DMS153 (cell line): ENCODE measurements around the gene PLSCR4.
"Not testable (repeated sequence)": the region's sequence is repeated elsewhere in the genome, so short reads cannot be mapped to it uniquely, and the experiment has no call there.

Experiments
- DNase-seq: peaks from one replicate; lab custom pipeline; 2025; lab: John Stamatoyannopoulos, UW

PLSCR4 gene

DNA sequence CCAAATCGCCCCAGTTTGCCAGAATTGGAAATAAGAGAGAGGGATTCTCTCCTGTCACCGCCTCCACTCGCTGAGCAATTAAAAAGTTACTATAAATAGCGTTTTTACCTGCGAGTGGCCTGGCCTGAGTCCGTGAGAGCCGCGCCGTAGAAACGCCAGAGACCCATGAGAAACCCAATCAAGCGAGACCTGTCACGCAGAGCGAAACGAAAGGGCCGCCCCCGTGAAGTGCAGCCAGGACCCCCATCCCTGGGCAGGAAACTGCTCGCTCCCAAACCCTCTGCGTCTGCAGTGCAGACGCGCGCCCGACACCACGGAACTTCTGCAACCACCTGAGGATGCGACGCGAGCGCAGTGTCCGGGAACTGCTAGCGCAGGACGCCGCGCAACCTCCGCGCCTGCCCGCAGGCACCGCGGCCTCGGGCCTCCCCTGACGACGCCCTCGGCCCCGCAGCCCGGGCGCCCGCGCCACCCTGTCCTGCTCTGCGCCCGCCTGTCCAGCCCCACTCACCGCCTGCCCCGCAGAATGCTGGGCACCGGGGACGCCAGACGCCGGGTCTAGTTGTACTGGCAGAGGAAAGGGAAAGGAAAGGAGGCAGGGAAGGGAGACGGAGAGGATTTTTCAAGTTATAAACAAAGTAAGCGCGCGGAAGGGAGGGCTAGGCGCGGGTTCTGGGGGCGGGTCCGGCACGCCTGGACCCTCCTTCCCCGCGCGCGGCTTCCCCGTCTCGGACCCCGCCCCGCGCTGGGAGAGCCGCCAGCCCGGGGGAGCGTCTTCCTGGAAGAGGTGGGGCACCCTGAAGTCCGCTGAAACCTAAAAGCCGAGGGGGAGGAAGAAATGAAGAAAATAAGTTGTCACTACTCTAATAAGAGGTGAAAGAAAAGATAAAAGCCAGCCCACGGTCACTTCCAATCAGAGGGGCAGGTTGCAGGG is at the start of gene PLSCR4:
TSS of gene PLSCR4 (minus strand) at position 657 of the 934 bp plus-strand sequence. CDS start 29,034 bp downstream, outside the sequence.
- DNase-seq, result peak; percentile 8

DNA sequence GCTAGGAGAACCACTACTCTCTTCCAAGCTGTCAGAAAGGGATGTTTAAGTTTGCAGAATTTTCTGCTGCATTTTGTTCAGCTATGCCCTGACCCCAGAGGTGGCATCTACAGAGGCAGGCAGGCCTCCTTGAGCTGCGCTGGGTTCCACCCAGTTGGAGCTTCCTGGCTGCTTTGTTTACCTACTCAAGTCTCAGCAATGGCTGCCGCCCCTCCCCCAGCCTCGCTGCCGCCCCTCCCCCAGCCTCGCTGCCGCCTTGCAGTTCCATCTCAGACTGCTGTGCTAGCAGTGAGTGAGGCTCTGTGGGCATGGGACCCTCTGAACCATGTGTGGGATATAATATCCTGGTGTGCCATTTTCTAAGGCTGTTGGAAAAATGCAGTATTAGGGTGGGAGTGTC is 42.5 kb upstream of the PLSCR4 start:
- not testable (repeated sequence) for DNase-seq

- no peak for DNase-seq
Measured at GRCh38 chr3:146283781-146284445, 33.0 kb upstream of the PLSCR4 start.

GRCh38 chr3:146280864-146281263 is 30.0 kb upstream of the PLSCR4 start:
- DNase-seq, result no peak

GRCh38 chr3:146279951-146280350 is 29.0 kb upstream of the PLSCR4 start:
- DNase-seq, result no peak

DNA sequence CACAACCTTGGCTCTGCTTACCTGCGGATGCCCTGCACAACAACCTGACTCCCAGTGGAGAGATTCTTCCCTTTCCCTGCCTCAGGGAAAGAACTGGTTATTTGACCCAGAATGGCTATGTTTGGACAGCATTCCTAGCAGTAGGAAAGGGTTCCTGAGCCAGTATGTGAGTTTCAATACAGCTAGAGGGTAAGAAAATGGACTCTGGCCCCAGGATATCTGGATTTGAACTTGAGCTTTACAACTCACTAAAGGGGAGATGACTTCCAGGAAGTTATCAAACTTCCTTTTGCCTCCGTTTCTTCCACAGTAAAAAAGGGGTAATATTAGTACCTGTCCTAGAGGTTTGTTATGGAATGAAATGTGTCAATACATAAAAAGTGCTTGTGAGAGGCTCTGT is 28.1 kb upstream of the PLSCR4 start:
- no peak for DNase-seq

GRCh38 chr3:146277953-146278631 is 27.2 kb upstream of the PLSCR4 start:
- no peak for DNase-seq

DNA sequence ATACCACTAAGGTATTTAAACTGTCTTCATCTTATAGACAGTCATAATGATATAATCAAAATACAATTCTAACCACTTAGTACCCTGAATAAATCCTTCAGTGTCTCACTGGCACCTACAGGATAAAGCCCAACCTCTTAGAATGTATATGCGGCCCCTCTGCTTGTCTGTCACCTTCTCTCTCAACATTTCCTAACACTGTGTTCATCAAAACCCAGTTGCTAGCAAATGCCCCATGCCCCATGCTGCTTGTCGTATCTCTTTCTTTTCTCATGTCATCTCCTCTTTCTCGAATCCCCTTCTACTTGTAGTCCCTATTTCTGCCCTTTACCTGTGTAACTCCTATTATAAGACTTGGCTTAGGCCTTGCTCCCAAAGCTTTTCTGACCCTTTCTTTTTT is 24.6 kb upstream of the PLSCR4 start:
- DNase-seq, result no peak

GRCh38 chr3:146274833-146275232 is 23.9 kb upstream of the PLSCR4 start:
- DNase-seq, result no peak

DNA sequence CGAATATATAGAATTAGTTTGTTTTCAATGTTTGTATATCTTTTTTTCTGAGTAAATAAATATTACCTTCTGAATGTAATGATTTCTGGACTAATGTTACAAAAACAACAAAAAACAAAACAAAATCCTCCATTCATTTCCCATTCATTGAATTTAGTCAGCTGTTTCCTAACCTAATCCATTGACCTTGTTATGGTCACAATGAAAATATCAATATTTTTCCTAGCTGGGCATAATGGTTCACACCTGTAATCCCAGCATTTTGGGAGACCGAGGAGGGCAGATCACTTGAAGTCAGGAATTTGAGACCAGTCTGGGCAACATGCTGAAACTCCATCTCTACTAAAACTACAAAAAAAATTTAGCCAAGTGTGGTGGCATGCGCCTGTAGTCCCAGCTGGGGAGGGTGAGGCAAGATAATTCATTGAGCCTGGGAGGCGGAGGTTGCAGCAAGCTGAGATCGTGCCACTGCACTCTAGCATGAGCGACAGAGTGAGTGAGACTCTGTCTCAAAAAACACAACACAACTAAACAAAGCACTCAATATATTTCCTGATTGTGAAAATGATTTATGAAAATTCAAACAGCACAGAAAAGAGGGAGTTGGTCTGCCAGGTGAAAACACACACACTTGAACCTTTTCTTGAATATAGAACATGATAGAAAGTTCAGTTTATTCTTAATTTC is 23.0 kb upstream of the PLSCR4 start:
- DNase-seq, result no peak

- DNase-seq, result no peak
Measured at GRCh38 chr3:146271180-146271579, 20.3 kb upstream of the PLSCR4 start.

GRCh38 chr3:146269271-146269670 is 18.4 kb upstream of the PLSCR4 start:
- no peak for DNase-seq

GRCh38 chr3:146268535-146269219 is 17.8 kb upstream of the PLSCR4 start:
- no peak for DNase-seq

DNA sequence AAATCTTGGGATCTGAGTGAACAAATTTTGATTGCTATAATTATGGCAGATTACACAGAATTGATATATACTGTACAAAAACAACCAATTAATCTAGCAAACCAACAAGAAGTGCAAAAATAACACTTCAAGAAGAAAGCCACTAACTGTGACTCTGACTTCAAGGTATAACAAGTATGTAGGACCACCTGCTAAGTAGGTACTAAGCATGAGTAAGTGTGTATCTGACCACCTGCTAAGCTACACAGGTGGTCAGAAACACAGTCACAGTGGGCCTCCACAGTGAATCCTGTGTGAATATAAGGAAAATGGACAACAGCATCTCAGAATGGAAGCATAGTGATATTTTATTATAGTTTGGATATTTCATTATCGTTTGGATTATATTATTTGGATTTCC is 14.8 kb upstream of the PLSCR4 start:
- DNase-seq, result no peak

DNA sequence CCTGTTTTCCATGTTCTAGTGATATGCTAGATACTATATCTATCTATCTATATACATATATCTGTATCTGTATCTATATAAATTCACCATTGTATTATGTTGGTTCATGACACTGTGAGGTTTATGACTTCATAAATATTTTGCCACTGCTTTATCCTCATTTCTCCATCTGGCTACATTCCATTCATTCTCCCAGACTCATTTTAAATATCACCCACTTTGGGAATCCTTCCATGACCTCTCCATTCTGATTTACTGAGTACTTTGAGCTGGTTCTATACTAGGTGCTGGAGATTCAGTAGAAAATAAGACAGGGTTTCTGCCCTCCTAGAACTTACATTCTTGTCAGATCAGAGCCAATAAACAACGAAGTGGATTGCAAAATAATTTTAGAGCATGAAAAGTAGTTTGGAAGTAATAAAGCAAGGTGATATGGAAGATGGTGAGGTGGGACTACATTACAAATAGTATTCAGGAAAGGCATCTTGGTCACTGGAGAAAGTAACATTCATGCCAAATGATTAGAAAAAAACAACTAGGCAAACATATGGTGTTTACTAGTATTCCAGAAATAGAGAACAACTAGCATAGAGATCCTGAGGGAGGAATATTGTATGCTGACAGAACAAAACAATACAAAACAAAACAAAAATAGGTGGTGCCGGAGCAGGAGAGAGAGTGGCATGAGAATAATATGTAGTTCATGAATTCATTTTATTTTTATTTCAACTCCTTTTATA is 11.6 kb upstream of the PLSCR4 start:
- no peak for DNase-seq

DNA sequence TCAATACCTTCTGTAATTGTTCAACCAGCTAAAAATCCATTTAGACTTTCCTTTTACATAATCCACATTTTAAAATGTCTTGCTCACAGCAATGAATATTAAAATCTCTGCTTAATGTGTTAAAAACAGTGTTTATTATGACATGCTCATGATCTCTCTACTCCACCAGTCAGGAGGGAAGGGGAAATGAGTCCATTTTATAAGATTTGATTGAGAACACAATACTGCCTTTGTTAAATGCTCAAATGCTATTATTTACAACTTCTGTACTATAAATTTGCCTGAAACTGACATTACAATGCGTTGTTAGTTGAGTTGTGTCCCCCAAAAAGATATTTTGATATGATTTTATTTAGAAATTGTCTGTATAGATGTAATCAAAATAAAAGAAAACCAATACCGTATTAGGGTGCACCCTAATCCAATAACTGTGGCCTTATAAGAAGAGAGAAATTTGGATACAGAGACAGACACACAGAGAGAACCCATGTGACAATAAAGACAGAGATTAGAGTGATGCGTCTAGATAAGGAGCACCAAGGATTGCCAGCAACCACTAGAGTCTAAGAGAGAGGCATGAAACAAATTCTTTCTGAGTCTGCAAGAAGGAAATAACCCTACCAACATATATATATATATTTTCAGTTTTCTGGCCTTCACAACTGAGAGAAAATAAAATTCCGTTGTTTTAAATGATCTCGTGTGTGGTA is 9.1 kb upstream of the PLSCR4 start:
- DNase-seq, result no peak

DNA sequence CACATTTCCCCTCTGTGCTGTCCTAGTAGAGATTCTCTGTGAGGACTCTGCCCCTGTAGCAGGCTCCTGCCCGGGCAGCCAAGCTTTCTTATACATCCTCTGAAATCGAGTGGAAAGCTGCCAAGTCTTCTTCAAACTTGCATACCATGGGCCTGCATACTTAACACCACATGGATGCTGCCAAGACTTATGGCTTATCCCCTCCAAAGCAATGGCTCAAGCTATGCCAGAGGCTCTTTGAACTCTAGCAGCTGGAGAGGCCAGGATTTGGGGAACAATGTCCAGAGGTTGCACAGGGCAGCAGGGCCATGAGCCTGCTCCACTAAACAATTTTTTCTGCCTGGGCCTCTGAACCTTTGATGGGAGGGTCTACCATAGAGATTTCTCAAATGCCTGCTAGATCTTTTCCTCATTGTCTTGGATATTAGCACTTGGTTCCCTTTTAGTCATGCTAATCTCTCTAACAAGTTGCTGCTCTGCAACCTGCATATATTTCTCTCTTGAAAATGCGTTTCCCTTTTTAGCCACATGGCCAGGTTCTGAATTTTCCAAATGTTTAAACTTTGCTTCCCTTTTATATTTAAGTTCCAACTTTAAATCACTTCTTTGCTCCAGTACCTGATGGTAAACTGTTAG is 6.1 kb upstream of the PLSCR4 start:
- DNase-seq, result no peak

GRCh38 chr3:146252445-146252844 is 1.5 kb upstream of the PLSCR4 start:
- not testable (repeated sequence) for DNase-seq

DNA sequence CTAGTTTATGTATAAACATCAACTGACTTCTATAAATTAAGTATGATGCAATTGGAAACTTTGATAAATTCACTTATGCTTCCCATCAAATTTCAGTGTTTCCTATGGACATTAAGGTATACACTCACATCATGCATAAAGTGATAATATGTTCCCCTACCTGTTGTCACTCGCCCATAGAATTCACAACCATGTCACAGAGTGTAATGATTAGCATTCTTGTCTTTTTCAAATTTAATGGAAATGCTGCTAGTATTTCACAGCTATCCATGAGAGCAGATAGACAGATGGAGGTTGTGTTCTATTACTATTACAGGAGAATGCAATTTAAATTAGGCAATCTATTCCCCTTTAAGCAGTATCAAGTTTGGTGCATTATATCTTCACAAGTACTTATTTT is 984 bp downstream of the PLSCR4 start:
- no peak for DNase-seq

- DNase-seq, result no peak
Measured at GRCh38 chr3:146247911-146248310, 3.0 kb downstream of the PLSCR4 start.
